H1 (cell line): ENCODE data around the gene CRABP2. TPM values are rescaled to one million over a fixed set of nuclear protein-coding genes. Genes with fewer than 3 reads are reported as not detected.

Experiments
- CBX5 ChIP-seq: fragments of 300-800, 300-1000 bp; sonication (generic); IDR thresholded peaks from 2 replicates; pipeline ENCODE4 v1.7.1; 2016; ENCODE audit warnings: antibody characterized with exemption, low read length, low read depth
- HDAC2 ChIP-seq, 2 experiments: fragments of 300-600 bp in 1 of 2; sonication (generic) in 1 of 2; IDR thresholded peaks; 2 replicates each; pipeline ENCODE4 v1.6.1; 2011 to 2012; ENCODE audit warnings: low read depth in 2 of 2, low read length in 2 of 2, mild to moderate bottlenecking in 2 of 2, moderate library complexity in 2 of 2, borderline replicate concordance in 1 of 2, inconsistent platforms in 1 of 2
- SAP30 ChIP-seq: fragments of 300-600 bp; sonication (generic); IDR thresholded peaks from 2 replicates; pipeline ENCODE4 v1.7.1; 2012; ENCODE audit warnings: low read length, moderate library complexity, mild to moderate bottlenecking, inconsistent platforms; ENCODE audit not compliant: insufficient read depth, insufficient replicate concordance
- SP1 ChIP-seq: IDR thresholded peaks from 2 replicates; pipeline ENCODE4 v1.6.1; 2011; ENCODE audit warnings: low read depth, low read length
- TAF7 ChIP-seq: optimal IDR thresholded peaks from 2 replicates; pipeline ENCODE3; 2011; ENCODE audit warnings: low read depth, mild to moderate bottlenecking, inconsistent platforms, low read length, moderate library complexity, borderline replicate concordance
- TCF12 ChIP-seq: IDR thresholded peaks from 2 replicates; pipeline ENCODE4 v1.6.1; 2011; ENCODE audit warnings: low read depth, mild to moderate bottlenecking, low read length
- TEAD4 ChIP-seq: IDR thresholded peaks from 2 replicates; pipeline ENCODE4 v1.6.1; 2012; ENCODE audit warnings: low read depth, low read length, inconsistent platforms, mixed read lengths
- polyA plus RNA-seq, 7 experiments: library from polyadenylated mRNA; depleted of rRNA in 3 of 7; stranded (reverse) in 5 of 7; unstranded in 2 of 7; fragments of >200 nt in 5 of 7; fragments of 200-250 nt in 2 of 7; gene quantifications; 1 replicate in 5 of 7; 2 replicates in 1 of 7; 4 replicates in 1 of 7; pipeline versions ENCODE4 v1.2.1 to v1.2.3, GENCODE V29; 2011 to 2013; ENCODE audit warnings: missing spikeins in 2 of 7, mixed read lengths in 2 of 7
- total RNA-seq: library from RNA; stranded (reverse); fragmentation: NEBNext Ultra II Directional; extraction: Animal tissue kit (Norgen Biotek cat#: 25700); gene quantifications from 2 replicates; pipeline ENCODE4 v1.2.1, GENCODE V29; 2021

Gene CRABP2
- total and polyA plus RNA-seq, 2 of the 8 experiments (the other 6 are each of a cell fraction or from before 2014, with no cell fraction given) = 69.2 to 119 TPM

DNA sequence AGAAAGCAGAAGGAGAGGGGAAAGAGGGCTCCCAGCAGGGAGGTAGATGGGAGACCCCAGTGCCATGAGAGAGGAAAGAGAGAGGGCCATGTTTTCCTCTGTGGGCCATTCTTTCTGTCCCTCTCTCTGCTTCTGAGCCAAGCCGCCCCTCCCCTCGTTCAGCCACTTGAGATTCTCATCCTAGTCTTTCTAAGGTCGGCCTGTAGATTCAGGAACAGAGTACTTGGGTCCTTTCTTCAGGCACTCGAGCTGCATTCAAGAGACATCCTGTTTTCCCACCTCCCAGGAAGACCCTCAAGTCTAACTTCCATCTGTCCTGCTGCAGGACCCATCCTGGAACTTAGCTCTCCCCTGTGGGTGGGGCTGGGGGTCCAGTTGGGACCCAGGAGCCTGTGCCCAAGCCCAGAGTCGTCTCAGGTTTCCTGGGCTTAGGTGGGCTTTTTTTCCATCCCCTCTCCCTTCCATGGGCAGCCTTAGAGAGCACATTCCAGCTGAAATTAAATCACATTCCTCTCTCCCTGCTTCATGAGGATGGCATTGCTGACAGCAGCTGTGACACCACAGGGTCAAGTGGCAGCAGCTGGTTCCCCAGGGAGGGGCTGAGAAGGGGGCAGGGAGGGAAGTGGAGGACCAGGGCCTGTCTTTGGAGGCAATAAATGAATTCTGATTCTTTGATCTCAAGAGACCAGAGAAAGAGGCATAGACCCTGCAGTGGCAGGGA is 41.2 kb downstream of the CRABP2 start (continued):
- 0 out of 4 replicates have a peak, but pooled peaks of 1 of the 2 experiments have one; percentile 31 for TF ChIP-seq HDAC2 (IDR thresholded peaks at IDR 0.05; ENCODE audit: borderline replicate concordance in 1 of 2, low read depth in 2 of 2, low read length in 2 of 2)
- peak; percentile 43 for TF ChIP-seq TAF7
- peak; percentile 81; the same call in 1 of the 2 replicates for TF ChIP-seq TCF12
- TF ChIP-seq CBX5 = no peak
- TF ChIP-seq SP1 = peak; percentile 41; the same call in 1 of the 2 replicates
- TF ChIP-seq TEAD4 = peak; percentile 93
- no peak for TF ChIP-seq SAP30
